PC-9 (cell line): ENCODE data around the gene MYH7. TPM values are rescaled to one million over a fixed set of nuclear protein-coding genes. Genes with fewer than 3 reads are reported as not detected.

Experiments used
- BruUV-seq: library from RNA; stranded (reverse); fragments of 400-500 nt; replicated peaks from 2 replicates; lab custom pipeline; 2021; lab: Mats Ljungman, UMichigan
- CTCF ChIA-PET: fragments of 300-600 bp; sonication (Branson Sonifier 250); formaldehyde crosslinking; loops from one replicate; lab custom pipeline; 2022; ENCODE audit warnings: antibody characterized with exemption; lab: Charles Lee
- POLR2A ChIA-PET: fragments of 300-600 bp; sonication (Branson Sonifier 250); formaldehyde crosslinking; loops from one replicate; lab custom pipeline; 2022; ENCODE audit warnings: antibody characterized with exemption; ENCODE audit not compliant: unreplicated experiment; lab: Charles Lee
- DNase-seq, 2 experiments: peaks; one replicate each; pipeline versions ENCODE4 v3.0.0 to v3.0.0-alpha.2; 2015 to 2022; ENCODE audit warnings: mixed read lengths in 1 of 2
- H2AFZ ChIP-seq: fragments of 200-600 bp; sonication (generic); 2 replicates; pipeline ENCODE4 v1.8.1; 2017; ENCODE audit warnings: antibody characterized with exemption
- H3F3A ChIP-seq: fragments of 200-600 bp; sonication (generic); 2 replicates; pipeline ENCODE4 v1.8.1; 2017; ENCODE audit warnings: antibody characterized with exemption, mild to moderate bottlenecking, low read depth; ENCODE audit not compliant: insufficient read depth
- H3K27ac ChIP-seq: fragments of 200-600 bp; sonication (generic); 2 replicates; pipeline ENCODE4 v1.6.1; 2016; ENCODE audit warnings: mixed run types
- H3K27me3 ChIP-seq: fragments of 200-600 bp; sonication (generic); 2 replicates; pipeline ENCODE4 v1.6.1; 2016; ENCODE audit warnings: low read depth, mixed run types; ENCODE audit not compliant: insufficient read depth
- H3K36me3 ChIP-seq: fragments of 200-600 bp; sonication (generic); 2 replicates; pipeline ENCODE4 v1.6.1; 2016; ENCODE audit warnings: low read depth, mixed run types
- H3K4me1 ChIP-seq: fragments of 200-600 bp; sonication (generic); replicated peaks from 2 replicates; pipeline ENCODE4 v1.6.1; 2016; ENCODE audit warnings: mixed run types; ENCODE audit not compliant: insufficient read depth
- H3K4me2 ChIP-seq: fragments of 200-600 bp; sonication (generic); 2 replicates; pipeline ENCODE4 v1.6.1; 2017; ENCODE audit warnings: mixed run types
- H3K4me3 ChIP-seq: fragments of 200-600 bp; sonication (generic); 2 replicates; pipeline ENCODE4 v1.6.1; 2016; ENCODE audit warnings: mixed run types
- H3K79me2 ChIP-seq: fragments of 200-600 bp; sonication (generic); 2 replicates; pipeline ENCODE4 v1.6.1; 2017; ENCODE audit warnings: low read depth, mixed run types
- H3K9me2 ChIP-seq: fragments of 200-600 bp; sonication (generic); 2 replicates; pipeline ENCODE4 v1.8.1; 2017; ENCODE audit warnings: mild to moderate bottlenecking; ENCODE audit not compliant: insufficient read depth
- H3K9me3 ChIP-seq: fragments of 200-600 bp; sonication (generic); 2 replicates; pipeline ENCODE4 v1.8.1; 2016; ENCODE audit warnings: low read depth; ENCODE audit not compliant: insufficient read depth
- H4K20me1 ChIP-seq: fragments of 200-600 bp; sonication (generic); 2 replicates; pipeline ENCODE4 v1.8.1; 2017; ENCODE audit not compliant: insufficient read depth
- CTCF ChIP-seq: fragments of 200-600 bp; sonication (generic); conservative IDR thresholded peaks from 2 replicates; pipeline ENCODE4 v1.6.1; 2017; ENCODE audit warnings: mixed run types, antibody characterized with exemption, mild to moderate bottlenecking, moderate library complexity
- EZH2 ChIP-seq: fragments of 200-600 bp; sonication (generic); IDR thresholded peaks from 2 replicates; pipeline ENCODE4 v1.8.0; 2017; ENCODE audit warnings: antibody characterized with exemption, low read depth
- intact Hi-C: fragments of 100-400 bp; cut with micrococcal nuclease; formaldehyde crosslinking; loops from one replicate; pipeline ENCODE4 v1.10.0; 2022; ENCODE audit not compliant: unreplicated experiment
- total RNA-seq: library from RNA; stranded (reverse); gene quantifications from 2 replicates; pipeline ENCODE4 v1.2.3, GENCODE V29; 2021

MYH7 gene
- total RNA-seq, 1 experiment from 2014 or later = not detected

GRCh38 chr14:23377198-23377550 lies 58.3 kb downstream of the MYH7 start:
- Histone ChIP-seq H3K79me2 (no peaks in the 10 kb centered on the region), H3F3A (no peaks in the 10 kb centered on the region), H3K27me3 (peaks cover 66% of the 10 kb centered on the region), H4K20me1 (no peaks in the 10 kb centered on the region), H3K9me3 (no peaks in the 10 kb centered on the region), H3K27ac (no peak overlapping the region), H3K4me2 (no peak overlapping the region), H3K4me3 (no peak overlapping the region), H3K4me1 (no peaks in the 10 kb centered on the region), H3K36me3 (no peaks in the 10 kb centered on the region), H2AFZ (no peak overlapping the region), H3K9me2 (no peaks in the 10 kb centered on the region)
- CTCF ChIA-PET = interaction anchor here (0.7 kb wide), 1 partner anchor 282 kb away, joined by 4 read pairs; the partner anchor contains the start of genes ACIN1 and C14orf119
- POLR2A ChIA-PET = no interaction called here
- no peak for DNase-seq
- intact Hi-C loops = no loop called here
- no TSS peak for BruUV-seq
- TF ChIP-seq CTCF = no peak
- TF ChIP-seq EZH2 = no peak

- no peak for DNase-seq
- H4K20me1 ChIP-seq = no peaks in the 10 kb centered on the region
- intact Hi-C loops = no loop called here
- H3F3A ChIP-seq = no peaks in the 10 kb centered on the region
- H3K4me2 ChIP-seq = no peak within 1 kb of the TSS
- no peak for TF ChIP-seq EZH2
- no peak for TF ChIP-seq CTCF
- ChIA-PET CTCF (no interaction called here), POLR2A (no interaction called here)
- no peak within 1 kb of the TSS for H3K4me3 ChIP-seq
- no peaks in the 10 kb centered on the region for H3K79me2 ChIP-seq
- no peaks in the 10 kb centered on the region for H3K9me2 ChIP-seq
- H2AFZ ChIP-seq = no peak within 1 kb of the TSS
- no TSS peak for BruUV-seq
- H3K4me1 ChIP-seq = no peaks in the 10 kb centered on the region
- H3K9me3 ChIP-seq = no peaks in the 10 kb centered on the region
- H3K27ac ChIP-seq = no peak within 1 kb of the TSS
- H3K27me3 ChIP-seq = peaks cover 62% of the 10 kb centered on the region
- H3K36me3 ChIP-seq = no peaks in the 10 kb centered on the region
These were observed 58.8 kb downstream of the MYH7 start, which contains the start of gene CMTM5 for GRCh38 chr14:23376482-23377197. Gene CMTM5, plus strand, starts transcription at chr14:23377046. Its CDS starts 206 bp downstream, at chr14:23377252.

GRCh38 chr14:23375527-23376251 lies 59.8 kb downstream of the MYH7 start:
- intact Hi-C loops = no loop called here
- no peaks in the 10 kb centered on the region for H4K20me1 ChIP-seq
- DNase-seq = no peak
- CTCF ChIA-PET = interaction anchor here (0.6 kb wide), 1 partner anchor 75 kb away, joined by 6 read pairs; no protein-coding TSS in a partner anchor
- H3K4me1 ChIP-seq = no peaks in the 10 kb centered on the region
- H2AFZ ChIP-seq = no peak overlapping the region
- H3K27ac ChIP-seq = no peak overlapping the region
- no TSS peak for BruUV-seq
- POLR2A ChIA-PET = no interaction called here
- no peaks in the 10 kb centered on the region for H3K36me3 ChIP-seq
- TF ChIP-seq CTCF = no peak
- no peak for TF ChIP-seq EZH2
- H3K4me2 ChIP-seq = no peak overlapping the region
- no peaks in the 10 kb centered on the region for H3K9me2 ChIP-seq
- H3K79me2 ChIP-seq = no peaks in the 10 kb centered on the region
- no peak overlapping the region for H3K4me3 ChIP-seq
- no peaks in the 10 kb centered on the region for H3F3A ChIP-seq
- H3K27me3 ChIP-seq = peaks cover 63% of the 10 kb centered on the region
- H3K9me3 ChIP-seq = no peaks in the 10 kb centered on the region
